GM21723 (cell line): ENCODE results near the gene EMX2.

Experiments
- ATAC-seq: cut with Tn5 transposase; IDR thresholded peaks from one replicate; pipeline ENCODE4 v1.9.1; 2021; ENCODE audit warnings: mild to moderate bottlenecking, moderate library complexity; ENCODE audit not compliant: unreplicated experiment

The EMX2 gene

GRCh38 chr10:117591043-117591442 is 48.5 kb downstream of the EMX2 start:
- no peak for ATAC-seq

- ATAC-seq: no peak
Observed at GRCh38 chr10:117594722-117595121, 52.2 kb downstream of the EMX2 start.

- ATAC-seq: no peak
Observed at GRCh38 chr10:117596706-117597105, 54.2 kb downstream of the EMX2 start.

GRCh38 chr10:117597216-117597615 is 54.7 kb downstream of the EMX2 start:
- ATAC-seq: no peak
